Skin epidermis (tissue), 12 donors: ENCODE measurements around the gene FSHR.

Experiments used
- H3K27ac ChIP-seq, 21 experiments: fragments of 200-600 bp; sonication (generic) in 11 of 21; one replicate each; pipeline ENCODE4 v1.5.0; 2020; ENCODE audit warnings: mild to moderate bottlenecking in 3 of 21, inconsistent platforms in 2 of 21, moderate library complexity in 2 of 21
- H3K4me3 ChIP-seq, 7 experiments: fragments of 200-600 bp; sonication (generic) in 2 of 7; one replicate each; pipeline ENCODE4 v1.5.0; 2020; ENCODE audit warnings: inconsistent platforms in 2 of 7, mild to moderate bottlenecking in 2 of 7, moderate library complexity in 1 of 7

The FSHR gene, protein sequence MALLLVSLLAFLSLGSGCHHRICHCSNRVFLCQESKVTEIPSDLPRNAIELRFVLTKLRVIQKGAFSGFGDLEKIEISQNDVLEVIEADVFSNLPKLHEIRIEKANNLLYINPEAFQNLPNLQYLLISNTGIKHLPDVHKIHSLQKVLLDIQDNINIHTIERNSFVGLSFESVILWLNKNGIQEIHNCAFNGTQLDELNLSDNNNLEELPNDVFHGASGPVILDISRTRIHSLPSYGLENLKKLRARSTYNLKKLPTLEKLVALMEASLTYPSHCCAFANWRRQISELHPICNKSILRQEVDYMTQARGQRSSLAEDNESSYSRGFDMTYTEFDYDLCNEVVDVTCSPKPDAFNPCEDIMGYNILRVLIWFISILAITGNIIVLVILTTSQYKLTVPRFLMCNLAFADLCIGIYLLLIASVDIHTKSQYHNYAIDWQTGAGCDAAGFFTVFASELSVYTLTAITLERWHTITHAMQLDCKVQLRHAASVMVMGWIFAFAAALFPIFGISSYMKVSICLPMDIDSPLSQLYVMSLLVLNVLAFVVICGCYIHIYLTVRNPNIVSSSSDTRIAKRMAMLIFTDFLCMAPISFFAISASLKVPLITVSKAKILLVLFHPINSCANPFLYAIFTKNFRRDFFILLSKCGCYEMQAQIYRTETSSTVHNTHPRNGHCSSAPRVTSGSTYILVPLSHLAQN

DNA sequence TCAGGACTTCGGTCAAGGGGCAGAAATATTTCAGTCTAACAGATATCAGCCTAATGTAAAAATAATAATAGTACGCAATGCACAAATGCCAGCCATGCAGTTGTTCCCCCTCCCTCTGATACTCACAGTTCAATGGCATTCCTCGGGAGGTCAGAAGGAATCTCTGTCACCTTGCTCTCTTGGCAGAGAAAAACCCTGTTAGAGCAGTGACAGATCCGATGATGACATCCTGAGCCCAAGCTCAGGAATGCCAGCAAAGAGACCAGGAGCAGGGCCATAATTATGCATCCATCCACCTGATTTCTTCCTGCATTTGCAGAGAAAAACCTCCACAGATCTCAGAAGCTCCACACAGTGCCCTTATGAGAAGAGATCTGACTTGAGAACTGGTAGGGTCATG is at the start of gene FSHR:
Gene FSHR, minus strand, starts transcription at position 376 of the 400 bp plus-strand sequence. Its CDS starts 98 bp downstream, at position 278.
- Histone ChIP-seq H3K27ac (no peak within 1 kb of the TSS), H3K4me3 (no peak within 1 kb of the TSS)

DNA sequence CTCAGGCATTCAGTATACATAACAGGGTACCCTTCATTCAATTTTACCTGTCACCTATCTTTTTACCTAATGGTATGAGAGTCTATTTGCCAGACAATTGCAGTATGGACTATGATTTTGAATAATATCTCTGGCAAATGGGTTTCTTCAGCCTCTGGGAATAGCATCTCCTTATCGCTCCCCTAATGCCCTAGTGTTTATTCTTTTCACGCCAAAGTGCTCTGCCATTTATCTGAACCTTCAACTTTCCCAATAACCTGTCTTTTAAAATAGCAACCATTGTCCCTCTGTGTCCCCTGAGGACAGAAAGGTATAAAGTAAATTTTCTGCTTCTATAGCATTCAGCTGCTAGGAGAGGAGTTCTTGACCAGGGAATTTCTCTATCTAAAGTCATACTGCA is 45.0 kb upstream of the FSHR start:
- no peak overlapping the region for H3K27ac ChIP-seq
- H3K4me3 ChIP-seq, result no peak overlapping the region

DNA sequence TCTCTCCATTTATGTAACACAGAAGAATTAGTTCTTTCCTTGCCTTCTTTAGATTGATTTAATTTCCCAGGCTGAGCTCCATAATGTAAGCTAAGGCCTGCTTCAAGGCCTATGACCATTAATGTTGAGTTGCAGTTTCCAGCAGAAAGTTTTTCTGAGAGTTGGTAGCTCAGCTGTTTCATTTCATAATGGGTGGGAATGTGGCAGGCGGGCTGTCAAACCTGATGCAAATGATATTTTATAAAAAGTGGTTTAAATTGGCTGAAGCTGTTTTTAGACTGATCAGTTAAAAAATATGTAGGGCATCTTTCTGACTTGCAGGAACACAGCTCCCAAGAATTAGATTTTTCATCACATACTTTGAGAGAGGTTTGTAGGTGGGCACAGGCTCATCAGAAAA is 40.4 kb upstream of the FSHR start:
- no peak overlapping the region for H3K4me3 ChIP-seq
- H3K27ac ChIP-seq, result no peak overlapping the region

DNA sequence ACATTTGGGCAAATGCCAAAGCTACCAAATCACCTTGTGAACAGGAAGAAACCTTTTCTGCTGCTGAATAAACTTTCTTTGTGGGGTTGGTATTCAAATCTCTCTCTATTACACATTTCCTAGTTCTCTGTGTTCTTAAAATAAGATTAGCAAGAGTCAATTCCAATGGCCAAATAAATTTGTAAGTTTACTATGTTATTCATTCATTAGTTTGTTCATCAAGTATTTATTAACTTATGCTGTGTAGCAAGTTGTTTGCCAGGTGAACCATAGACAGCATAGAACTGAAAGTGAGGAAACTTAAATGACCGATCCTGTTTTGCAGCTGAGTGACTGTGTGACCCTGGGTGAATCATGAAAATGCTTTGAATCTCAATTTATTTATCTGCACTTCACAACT is 37.7 kb upstream of the FSHR start:
- Histone ChIP-seq H3K4me3 (no peak overlapping the region), H3K27ac (no peak overlapping the region)

DNA sequence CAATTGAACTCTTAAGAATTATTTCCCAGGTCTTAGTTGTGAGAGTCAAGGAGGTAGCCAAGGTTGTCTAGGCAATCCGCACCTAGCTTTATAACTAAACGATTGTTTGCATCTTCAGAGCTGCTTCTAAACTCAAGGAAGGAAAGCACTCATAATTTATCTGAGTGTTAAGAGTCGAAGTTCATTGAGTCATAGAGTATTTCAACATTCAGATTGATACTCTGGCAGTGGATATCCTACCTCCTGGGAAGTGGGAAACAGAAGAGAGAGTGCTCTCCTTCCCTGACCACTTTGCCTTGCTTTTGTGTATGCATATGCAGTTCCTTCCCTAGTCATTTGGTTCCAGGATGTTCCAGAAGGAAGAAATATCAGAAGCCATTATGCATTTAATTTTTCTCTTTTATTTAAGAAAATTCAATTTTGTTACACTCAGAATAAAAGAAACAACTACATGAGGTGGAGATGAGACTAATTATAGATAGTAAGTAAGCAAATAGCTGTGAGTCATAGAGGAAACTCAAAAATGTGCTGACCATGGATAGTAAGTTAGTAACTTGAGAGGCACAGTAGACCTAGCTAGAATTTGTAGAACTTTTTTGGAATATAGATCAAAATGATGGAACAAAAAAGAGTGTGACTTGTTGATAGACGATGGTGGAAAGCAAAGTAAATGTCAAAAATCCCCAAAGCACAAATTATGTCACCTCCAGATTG is 35.4 kb upstream of the FSHR start:
- no peak overlapping the region for H3K27ac ChIP-seq
- no peak overlapping the region for H3K4me3 ChIP-seq

DNA sequence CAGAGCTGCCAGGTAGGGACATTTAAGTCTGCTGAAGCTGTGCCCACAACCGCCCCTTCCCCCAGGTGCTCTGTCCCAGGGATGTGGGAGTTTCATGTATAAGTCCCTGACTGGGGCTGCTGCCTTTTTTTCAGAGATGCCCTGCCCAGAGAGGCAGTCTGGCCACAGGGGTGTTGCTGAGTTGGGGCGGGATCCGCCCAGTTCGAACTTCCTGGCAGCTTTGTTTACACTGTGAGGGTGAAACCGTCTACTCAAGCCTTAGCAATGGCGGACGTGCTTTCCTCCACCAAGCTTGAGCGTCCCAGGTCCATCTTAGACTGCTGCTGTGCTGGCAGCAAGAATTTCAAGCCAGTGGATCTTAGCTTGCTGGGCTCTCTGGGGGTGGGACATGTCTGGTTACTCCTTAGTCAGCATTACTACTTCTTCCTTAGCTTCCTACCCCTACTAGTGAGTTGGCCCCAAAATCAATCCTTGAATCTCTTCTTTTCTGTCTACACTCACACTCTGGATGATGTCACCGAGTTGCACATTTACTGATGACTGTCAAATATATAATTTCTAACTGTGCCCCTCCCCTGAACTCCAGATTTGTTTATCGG is 31.8 kb upstream of the FSHR start:
- no peak overlapping the region for H3K27ac ChIP-seq
- no peak overlapping the region for H3K4me3 ChIP-seq

DNA sequence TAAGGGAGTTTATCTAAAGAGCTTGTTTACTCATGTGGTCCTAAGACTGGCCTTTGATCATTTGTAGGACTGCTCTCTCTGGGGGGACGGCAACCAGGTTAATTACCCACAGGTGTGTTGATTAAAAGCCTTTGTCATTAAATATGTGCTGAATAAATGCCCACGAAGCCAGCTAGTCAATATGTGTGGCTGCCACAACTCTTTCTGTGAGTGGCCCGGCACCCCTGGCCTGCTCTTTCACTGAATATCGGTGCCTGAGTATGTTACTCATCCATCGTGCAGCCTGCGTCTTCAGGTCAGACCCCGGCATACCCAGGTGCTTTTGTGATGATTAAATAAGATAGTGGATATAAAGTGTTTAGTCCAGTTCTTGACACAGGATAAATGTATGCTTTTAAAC is 24.3 kb upstream of the FSHR start:
- Histone ChIP-seq H3K4me3 (no peak overlapping the region), H3K27ac (no peak overlapping the region)

DNA sequence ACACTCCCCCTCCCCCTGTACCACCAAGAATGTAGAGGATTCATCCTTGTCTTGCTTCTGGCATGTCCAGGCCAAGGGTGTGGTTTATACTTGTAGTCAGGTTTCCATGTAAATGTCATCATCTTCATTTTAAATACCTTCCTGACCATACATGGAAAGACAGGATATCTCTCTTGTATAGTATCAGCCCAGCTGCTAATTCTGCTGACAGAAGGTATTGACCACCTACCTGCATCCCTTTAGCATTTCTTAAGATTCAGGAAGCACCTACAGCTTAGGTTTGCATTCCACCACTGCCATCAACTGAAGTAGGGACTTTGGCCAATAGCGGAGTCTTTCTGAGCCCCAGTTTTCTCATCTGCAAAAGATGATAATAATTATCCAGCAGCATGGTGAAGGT is 22.9 kb upstream of the FSHR start:
- no peak overlapping the region for H3K4me3 ChIP-seq
- no peak overlapping the region for H3K27ac ChIP-seq

DNA sequence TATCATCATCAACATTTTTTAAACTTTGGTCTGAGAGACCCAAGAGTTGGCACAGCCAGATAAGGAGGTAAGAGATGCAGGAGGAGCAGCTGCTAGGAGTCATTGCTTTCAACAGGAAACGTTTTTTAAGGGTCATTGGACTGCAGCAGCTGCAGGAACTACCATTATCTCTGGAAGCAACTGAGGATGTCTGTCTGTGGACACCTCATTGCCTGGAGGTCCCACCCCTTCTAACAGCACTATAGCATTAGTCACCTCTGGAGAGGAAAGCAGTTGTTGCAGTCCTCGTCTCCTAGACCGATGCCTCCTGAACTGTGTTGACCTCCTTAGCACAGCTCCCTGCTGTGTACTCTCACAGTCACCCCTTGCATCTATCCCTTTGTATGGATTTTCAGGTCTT is 21.5 kb upstream of the FSHR start:
- Histone ChIP-seq H3K4me3 (no peak overlapping the region), H3K27ac (no peak overlapping the region)

DNA sequence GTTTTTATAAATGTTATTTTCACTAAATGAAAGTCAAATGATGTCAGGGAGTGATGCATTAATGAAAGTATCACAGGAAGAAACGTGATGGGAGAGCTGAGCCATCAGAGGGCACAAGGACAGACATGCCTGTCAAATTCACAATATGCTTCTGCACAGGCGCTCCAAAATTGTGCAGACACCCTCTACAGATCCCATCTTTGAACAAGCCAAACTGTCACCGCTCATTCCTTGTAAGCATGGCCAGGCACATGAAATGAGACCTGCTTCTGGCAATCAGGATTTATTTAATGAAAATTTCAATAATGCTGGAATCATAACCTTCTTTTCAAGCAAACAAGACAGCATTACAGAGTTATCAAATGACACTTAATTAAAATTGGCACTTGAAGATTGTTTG is 20.4 kb upstream of the FSHR start:
- Histone ChIP-seq H3K4me3 (no peak overlapping the region), H3K27ac (no peak overlapping the region)

DNA sequence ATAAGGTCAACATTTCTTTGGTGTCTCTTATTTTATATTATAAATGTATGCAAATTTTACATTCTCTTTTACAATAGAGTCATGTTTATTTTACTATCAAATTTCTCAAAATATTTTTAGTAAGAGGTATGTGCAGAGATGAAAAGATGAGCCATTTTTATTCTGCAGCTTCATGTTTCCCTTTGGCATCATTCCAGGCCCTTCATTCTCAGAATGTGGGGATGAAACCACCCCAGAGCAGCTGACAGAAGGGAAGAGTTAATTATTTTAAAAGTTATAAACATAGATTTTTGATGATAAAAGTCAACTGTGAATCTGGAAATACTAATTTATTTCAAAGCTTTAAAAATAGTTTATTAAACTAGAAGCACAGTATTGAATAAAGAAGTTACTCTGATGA is 12.8 kb upstream of the FSHR start:
- Histone ChIP-seq H3K4me3 (no peak overlapping the region), H3K27ac (no peak overlapping the region)

DNA sequence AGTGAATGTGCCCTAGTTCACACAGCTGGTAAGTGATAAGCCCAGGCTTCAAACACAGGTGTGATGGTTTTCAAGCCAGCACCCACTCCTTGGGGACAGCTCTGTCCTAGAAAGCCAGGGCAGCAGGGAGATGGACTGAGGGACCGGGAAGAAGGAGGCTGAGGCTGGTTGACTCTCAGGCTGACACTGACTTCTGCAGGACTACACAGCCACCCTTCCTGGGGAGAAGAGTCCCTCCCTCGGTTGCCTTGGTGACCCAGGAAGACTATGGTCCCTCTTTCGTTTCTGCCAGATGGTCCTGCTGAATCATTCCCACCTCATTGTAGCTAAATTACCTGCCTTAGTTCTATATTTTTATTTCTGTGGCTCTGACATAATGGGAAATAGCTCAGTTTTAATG is 11.3 kb upstream of the FSHR start:
- H3K4me3 ChIP-seq, result no peak overlapping the region
- H3K27ac ChIP-seq, result no peak overlapping the region

DNA sequence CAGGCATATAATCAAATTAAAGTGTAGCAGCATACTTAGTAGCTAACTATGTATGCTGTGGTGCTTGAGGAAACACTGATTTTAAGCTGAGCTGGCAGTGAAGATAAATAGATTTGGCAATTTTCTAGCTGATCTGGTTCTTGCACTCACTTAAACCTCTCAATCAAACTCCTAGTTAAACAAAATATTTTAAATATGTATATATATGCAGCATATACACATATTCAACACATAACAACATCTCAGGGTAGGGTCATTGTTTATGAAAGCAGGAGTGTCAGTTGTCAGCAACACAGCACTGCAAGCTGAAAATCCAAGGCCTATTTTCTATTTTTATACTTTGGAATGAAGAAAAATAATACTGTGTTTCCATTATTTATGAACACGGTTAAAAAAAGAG is 10.4 kb upstream of the FSHR start:
- H3K4me3 ChIP-seq, result no peak overlapping the region
- no peak overlapping the region for H3K27ac ChIP-seq

DNA sequence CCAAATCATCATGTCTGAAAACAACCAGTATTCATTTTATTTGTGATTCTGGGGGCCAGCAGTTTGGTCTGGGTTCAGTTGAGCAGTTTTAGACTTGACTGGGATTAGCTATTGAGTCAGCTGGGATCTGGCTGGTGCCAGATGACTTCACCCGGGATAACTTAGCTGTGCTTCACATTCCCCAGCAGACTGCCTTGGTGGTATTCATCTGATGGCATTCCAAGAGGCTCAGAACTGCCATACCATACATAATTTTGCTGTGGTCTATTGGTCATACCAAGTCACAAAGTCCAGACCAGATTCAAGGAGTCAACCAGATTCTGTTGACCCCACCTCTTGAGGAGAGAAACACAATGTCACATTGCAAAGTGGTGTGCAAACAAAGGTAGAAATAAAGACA is 7.8 kb upstream of the FSHR start:
- H3K4me3 ChIP-seq, result no peak overlapping the region
- H3K27ac ChIP-seq, result no peak overlapping the region

DNA sequence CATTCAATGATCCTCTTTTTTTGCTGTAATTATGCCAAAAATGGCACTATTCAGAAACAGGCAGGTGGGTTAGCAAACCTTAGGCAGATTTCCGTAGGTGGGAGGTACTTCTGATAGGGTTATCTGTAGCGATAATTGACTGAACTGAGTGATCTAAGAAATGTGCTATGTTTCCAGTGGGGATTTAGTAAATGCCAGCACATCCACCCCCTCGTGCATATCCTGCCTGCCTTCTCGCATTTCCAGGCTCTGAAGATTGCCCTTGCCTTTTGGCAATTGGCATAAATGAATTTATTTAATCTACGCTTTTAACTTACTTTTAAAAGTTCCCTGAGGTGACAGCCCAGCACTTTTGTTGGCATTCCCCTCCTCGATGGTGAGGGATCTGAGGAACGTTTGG is 576 bp upstream of the FSHR start:
- Histone ChIP-seq H3K4me3 (no peak overlapping the region), H3K27ac (no peak overlapping the region)

DNA sequence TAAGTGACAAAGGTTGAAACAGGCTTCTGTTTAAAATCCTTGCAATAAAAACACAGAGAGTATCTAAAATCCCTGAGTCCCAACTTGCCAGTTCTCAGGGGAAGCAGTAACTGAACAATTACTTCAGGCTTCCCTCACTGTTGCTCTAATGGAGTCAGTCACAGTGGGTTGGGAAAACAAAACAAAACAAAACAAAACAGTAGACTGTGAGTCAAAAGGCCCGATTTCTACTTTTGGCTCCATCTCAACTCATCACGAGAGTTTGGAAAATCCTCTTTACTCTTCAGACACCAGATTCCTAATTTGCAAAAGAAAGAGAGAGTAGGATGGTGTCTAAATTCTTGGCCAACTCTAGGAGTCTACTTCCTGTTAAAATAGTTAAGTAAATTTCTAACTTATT is 1.1 kb downstream of the FSHR start:
- H3K27ac ChIP-seq, result no peak overlapping the region
- no peak overlapping the region for H3K4me3 ChIP-seq

DNA sequence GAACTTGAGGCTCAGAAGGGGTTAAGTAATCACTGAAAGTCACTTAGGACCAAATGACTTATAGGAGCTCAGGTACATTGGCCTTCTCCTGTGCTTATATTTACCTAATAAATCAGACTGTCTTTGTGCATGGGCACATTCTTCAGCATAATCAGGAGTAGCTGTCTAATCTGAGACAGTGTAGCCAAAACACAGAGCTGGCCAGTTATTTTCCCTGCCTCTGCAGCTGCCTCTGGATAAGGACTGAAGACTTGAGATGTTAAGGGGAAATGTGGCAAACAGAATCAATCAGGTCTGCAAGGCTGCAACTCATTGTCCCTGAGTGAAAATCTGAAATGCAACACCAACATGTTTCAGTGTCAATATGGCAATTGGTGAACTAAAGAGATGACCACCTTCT is 1.5 kb downstream of the FSHR start:
- H3K4me3 ChIP-seq, result no peak overlapping the region
- H3K27ac ChIP-seq, result no peak overlapping the region

DNA sequence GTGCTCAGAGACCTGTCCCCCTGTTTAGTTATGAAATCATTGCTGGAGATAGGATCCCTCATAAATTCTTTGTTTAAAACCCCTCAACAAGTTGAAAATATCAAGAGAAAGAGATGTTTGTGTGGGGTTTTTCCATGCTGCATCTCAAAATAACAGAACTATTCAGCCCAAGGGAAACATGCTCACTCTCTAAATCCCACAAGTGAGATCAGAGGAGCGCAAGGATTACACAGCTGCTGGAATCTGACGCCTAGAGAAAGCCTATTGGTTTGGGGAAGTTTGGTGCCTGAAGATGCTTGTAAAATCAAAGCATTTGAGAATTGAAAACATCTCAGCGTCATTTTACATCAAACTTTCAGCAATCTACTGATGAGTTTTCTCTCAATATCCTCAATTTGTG is 7.9 kb downstream of the FSHR start:
- Histone ChIP-seq H3K27ac (no peak overlapping the region), H3K4me3 (no peak overlapping the region)

DNA sequence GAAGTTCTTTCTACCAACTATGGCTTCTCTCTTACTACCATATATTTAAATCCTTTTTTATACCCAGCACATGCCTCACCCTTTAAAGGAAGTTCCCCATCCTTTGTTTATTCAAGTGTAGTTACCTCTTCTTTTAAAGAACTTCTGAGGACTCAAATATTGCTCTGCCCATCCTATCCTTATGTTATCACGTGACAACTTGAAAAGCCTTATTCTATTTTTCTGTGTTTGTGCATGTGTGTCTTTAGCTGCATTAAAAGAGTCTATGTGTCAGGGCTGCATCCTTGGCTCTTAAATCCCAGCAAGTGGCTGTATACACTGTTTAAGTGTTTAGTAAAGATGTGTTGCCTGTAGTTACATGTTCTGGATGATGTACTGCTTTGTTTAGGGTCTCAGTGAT is 22.5 kb downstream of the FSHR start:
- no peak overlapping the region for H3K27ac ChIP-seq
- no peak overlapping the region for H3K4me3 ChIP-seq

DNA sequence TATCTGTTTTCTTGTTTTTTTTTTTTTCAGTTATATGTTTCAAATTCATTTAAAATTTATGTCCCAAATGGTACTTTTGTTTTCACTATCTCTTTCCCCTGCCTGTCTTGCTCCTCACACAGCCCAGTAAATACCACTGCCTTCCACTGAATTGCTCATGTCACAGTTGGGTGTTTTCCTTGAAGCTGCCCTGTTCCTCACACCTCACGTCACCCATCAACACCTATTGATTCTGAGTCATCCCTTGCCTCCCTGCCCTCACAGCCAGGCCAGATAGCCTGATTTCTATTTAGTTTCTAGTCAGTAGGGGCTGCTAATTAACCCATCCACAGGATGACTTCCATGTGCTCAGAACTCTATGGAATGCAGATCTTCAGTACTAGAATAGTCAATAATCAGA is 25.3 kb downstream of the FSHR start:
- no peak overlapping the region for H3K4me3 ChIP-seq
- H3K27ac ChIP-seq, result no peak overlapping the region

DNA sequence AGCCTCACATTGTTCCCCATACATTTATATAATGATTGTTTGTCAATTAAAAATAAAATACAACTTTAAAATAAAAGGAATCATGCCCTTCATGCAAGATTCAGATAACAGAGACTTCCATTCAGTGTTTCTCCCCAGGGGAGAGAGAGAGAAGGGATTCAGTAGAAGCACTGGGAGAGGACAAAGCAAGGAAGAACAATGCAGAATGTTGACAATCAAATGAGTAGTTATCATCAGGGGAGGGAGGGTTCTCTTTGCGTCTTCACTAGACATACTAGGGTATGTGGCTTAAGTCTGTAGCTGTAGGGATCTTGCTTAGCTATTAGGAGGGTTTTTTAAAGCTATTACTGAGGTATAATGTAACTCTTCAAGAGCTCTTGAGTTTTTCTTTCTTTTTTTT is 30.7 kb downstream of the FSHR start:
- no peak overlapping the region for H3K27ac ChIP-seq
- no peak overlapping the region for H3K4me3 ChIP-seq
